Neural cell (in vitro differentiated cells): ENCODE results near the gene RLF. TPM values are rescaled to one million over a fixed set of nuclear protein-coding genes. Genes with fewer than 3 reads are reported as not detected.

ENCODE experiments used
- H2AFZ ChIP-seq: fragments of 200-600, 300-800 bp; sonication (generic), shearing (Covaris generic); 2 replicates; pipeline ENCODE4 v1.6.0; 2014; ENCODE audit warnings: low read depth, mild to moderate bottlenecking, antibody characterized with exemption, low read length, moderate library complexity
- H3F3A ChIP-seq: fragments of 200-600 bp; shearing (Covaris generic); 2 replicates; pipeline ENCODE4 v1.6.1; 2016; ENCODE audit warnings: mild to moderate bottlenecking, moderate library complexity, mixed read lengths, antibody characterized with exemption, low read length; ENCODE audit not compliant: insufficient read depth, poor library complexity, severe bottlenecking
- H3K27ac ChIP-seq: fragments of 200-600, 300-800 bp; sonication (generic), shearing (Covaris generic); 2 replicates; pipeline ENCODE4 v1.5.1; 2014; ENCODE audit warnings: mild to moderate bottlenecking, low read length, moderate library complexity
- H3K27me3 ChIP-seq: fragments of 300-800, 200-600 bp; sonication (generic), shearing (Covaris generic); 2 replicates; pipeline ENCODE4 v1.6.0; 2014; ENCODE audit warnings: mild to moderate bottlenecking, low read depth, low read length, moderate library complexity; ENCODE audit not compliant: insufficient read depth
- H3K36me3 ChIP-seq: fragments of 300-800, 200-600 bp; sonication (generic), shearing (Covaris generic); 2 replicates; pipeline ENCODE4 v1.5.1; 2014; ENCODE audit warnings: mild to moderate bottlenecking, antibody characterized with exemption, low read length, moderate library complexity; ENCODE audit not compliant: insufficient read depth
- H3K4me2 ChIP-seq: fragments of 300-800, 200-600 bp; sonication (generic), shearing (Covaris generic); 2 replicates; pipeline ENCODE4 v1.6.0; 2014; ENCODE audit warnings: mild to moderate bottlenecking, low read length
- H3K4me3 ChIP-seq: fragments of 300-800, 200-600 bp; sonication (generic), shearing (Covaris generic); 2 replicates; pipeline ENCODE4 v1.5.1; 2014; ENCODE audit warnings: mild to moderate bottlenecking, low read length, moderate library complexity
- H3K79me2 ChIP-seq: fragments of 200-600 bp; shearing (Covaris generic); replicated peaks from 2 replicates; pipeline ENCODE4 v1.6.0; 2014; ENCODE audit warnings: mild to moderate bottlenecking, low read length, moderate library complexity; ENCODE audit not compliant: insufficient read depth
- H3K9ac ChIP-seq: fragments of 300-800, 200-600 bp; sonication (generic), shearing (Covaris generic); 2 replicates; pipeline ENCODE4 v1.6.1; 2016; ENCODE audit warnings: mild to moderate bottlenecking, low read length, mixed read lengths
- H3K9me2 ChIP-seq: fragments of 200-600 bp; shearing (Covaris generic); 2 replicates; pipeline ENCODE4 v1.6.1; 2016; ENCODE audit warnings: mild to moderate bottlenecking, low read length, mixed read lengths; ENCODE audit not compliant: insufficient read depth
- H3K9me3 ChIP-seq: fragments of 200-600, 300-800 bp; sonication (generic), shearing (Covaris generic); 2 replicates; pipeline ENCODE4 v1.6.1; 2016; ENCODE audit warnings: mild to moderate bottlenecking, mixed run types, low read length, moderate library complexity, mixed read lengths
- H4K20me1 ChIP-seq: fragments of 200-600 bp; shearing (Covaris generic); 2 replicates; pipeline ENCODE4 v1.6.1; 2016; ENCODE audit warnings: mild to moderate bottlenecking, mixed run types; ENCODE audit not compliant: insufficient read depth
- CTCF ChIP-seq: fragments of 450-650 bp; IDR thresholded peaks from 2 replicates; pipeline ENCODE4 v1.5.1; 2014; ENCODE audit warnings: antibody characterized with exemption, mild to moderate bottlenecking, moderate library complexity; ENCODE audit not compliant: poor library complexity, severe bottlenecking
- EP300 ChIP-seq: fragments of 450-650 bp; conservative IDR thresholded peaks from 2 replicates; pipeline ENCODE4 v1.6.1; 2014; ENCODE audit warnings: antibody characterized with exemption, mild to moderate bottlenecking, moderate library complexity; ENCODE audit not compliant: poor library complexity, severe bottlenecking
- EZH2 ChIP-seq: fragments of 200-600, 300-800 bp; shearing (Covaris generic), sonication (generic); IDR thresholded peaks from 2 replicates; pipeline ENCODE4 v1.6.1; 2014; ENCODE audit warnings: antibody characterized with exemption, low read length, borderline replicate concordance, mild to moderate bottlenecking; ENCODE audit not compliant: insufficient read depth, poor library complexity, severe bottlenecking
- MXI1 ChIP-seq: fragments of 450-650 bp; conservative IDR thresholded peaks from 2 replicates; pipeline ENCODE4 v1.6.1; 2014; ENCODE audit warnings: antibody characterized with exemption, mild to moderate bottlenecking; ENCODE audit not compliant: poor library complexity, severe bottlenecking
- POLR2AphosphoS5 ChIP-seq: IDR thresholded peaks from 2 replicates; pipeline ENCODE4 v1.6.1; 2012
- RAD21 ChIP-seq: fragments of 450-650 bp; conservative IDR thresholded peaks from 2 replicates; pipeline ENCODE4 v1.6.1; 2014; ENCODE audit warnings: antibody characterized with exemption, mild to moderate bottlenecking, moderate library complexity
- SMC3 ChIP-seq: fragments of 450-650 bp; conservative IDR thresholded peaks from 2 replicates; pipeline ENCODE4 v1.6.1; 2014; ENCODE audit warnings: antibody characterized with exemption, mild to moderate bottlenecking, moderate library complexity; ENCODE audit not compliant: poor library complexity
- TAF1 ChIP-seq: IDR thresholded peaks from 2 replicates; pipeline ENCODE4 v1.6.1; 2012; ENCODE audit warnings: low read depth
- polyA plus RNA-seq: library from polyadenylated mRNA; depleted of rRNA; stranded (reverse); fragments of >200 nt; gene quantifications from 2 replicates; pipeline ENCODE4 v1.2.3, GENCODE V29; 2014
- TF ChIP-seq, protein P1 (sequence below): IDR thresholded peaks from 2 replicates; pipeline ENCODE4 v1.6.1; 2012; ENCODE audit warnings: borderline replicate concordance

The RLF gene
- polyA plus RNA-seq, 1 donor from 2014 or later: 23.4 TPM

GRCh38 chr1:40232444-40232843 is 71.3 kb downstream of the RLF start:
- Histone ChIP-seq H3F3A (no peaks in the 10 kb centered on the region), H2AFZ (no peak overlapping the region), H3K4me2 (no peak overlapping the region), H3K9me2 (no peaks in the 10 kb centered on the region), H3K79me2 (no peaks in the 10 kb centered on the region), H3K27me3 (no peaks in the 10 kb centered on the region), H3K27ac (no peak overlapping the region), H3K4me3 (no peak overlapping the region), H3K36me3 (peaks cover 13% of the 10 kb centered on the region), H4K20me1 (no peaks in the 10 kb centered on the region), H3K9ac (no peak overlapping the region), H3K9me3 (no peaks in the 10 kb centered on the region)
- no peak for TF ChIP-seq TAF1
- TF ChIP-seq RAD21: no peak
- TF ChIP-seq EZH2: no peak
- no peak for TF ChIP-seq POLR2AphosphoS5
- TF ChIP-seq EP300: no peak
- TF ChIP-seq SMC3: no peak
- TF ChIP-seq MXI1: no peak
- TF ChIP-seq, protein P1, sequence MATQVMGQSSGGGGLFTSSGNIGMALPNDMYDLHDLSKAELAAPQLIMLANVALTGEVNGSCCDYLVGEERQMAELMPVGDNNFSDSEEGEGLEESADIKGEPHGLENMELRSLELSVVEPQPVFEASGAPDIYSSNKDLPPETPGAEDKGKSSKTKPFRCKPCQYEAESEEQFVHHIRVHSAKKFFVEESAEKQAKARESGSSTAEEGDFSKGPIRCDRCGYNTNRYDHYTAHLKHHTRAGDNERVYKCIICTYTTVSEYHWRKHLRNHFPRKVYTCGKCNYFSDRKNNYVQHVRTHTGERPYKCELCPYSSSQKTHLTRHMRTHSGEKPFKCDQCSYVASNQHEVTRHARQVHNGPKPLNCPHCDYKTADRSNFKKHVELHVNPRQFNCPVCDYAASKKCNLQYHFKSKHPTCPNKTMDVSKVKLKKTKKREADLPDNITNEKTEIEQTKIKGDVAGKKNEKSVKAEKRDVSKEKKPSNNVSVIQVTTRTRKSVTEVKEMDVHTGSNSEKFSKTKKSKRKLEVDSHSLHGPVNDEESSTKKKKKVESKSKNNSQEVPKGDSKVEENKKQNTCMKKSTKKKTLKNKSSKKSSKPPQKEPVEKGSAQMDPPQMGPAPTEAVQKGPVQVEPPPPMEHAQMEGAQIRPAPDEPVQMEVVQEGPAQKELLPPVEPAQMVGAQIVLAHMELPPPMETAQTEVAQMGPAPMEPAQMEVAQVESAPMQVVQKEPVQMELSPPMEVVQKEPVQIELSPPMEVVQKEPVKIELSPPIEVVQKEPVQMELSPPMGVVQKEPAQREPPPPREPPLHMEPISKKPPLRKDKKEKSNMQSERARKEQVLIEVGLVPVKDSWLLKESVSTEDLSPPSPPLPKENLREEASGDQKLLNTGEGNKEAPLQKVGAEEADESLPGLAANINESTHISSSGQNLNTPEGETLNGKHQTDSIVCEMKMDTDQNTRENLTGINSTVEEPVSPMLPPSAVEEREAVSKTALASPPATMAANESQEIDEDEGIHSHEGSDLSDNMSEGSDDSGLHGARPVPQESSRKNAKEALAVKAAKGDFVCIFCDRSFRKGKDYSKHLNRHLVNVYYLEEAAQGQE: no peak
- no peak for TF ChIP-seq CTCF

DNA sequence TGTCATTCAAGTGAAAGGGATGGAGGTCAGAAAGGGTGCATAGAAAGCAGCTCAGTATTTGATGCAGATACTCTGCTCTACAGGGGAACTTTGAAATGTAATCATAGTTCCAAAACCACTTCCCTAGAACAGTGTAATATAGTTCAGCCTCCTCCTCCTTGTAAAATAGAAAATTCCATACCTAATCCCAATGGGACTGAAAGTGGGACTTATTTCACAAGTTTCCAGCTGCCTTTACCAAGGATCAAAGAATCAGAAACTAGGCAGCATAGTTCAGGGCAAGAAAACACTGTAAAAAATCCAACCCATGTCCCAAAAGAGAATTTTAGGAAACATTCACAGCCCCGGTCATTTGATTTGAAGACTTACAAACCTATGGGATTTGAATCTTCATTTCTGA is 78.4 kb downstream of the RLF start:
- no peak overlapping the region for H3K4me3 ChIP-seq
- H4K20me1 ChIP-seq: no peaks in the 10 kb centered on the region
- no peaks in the 10 kb centered on the region for H3F3A ChIP-seq
- TF ChIP-seq CTCF (no peak), SMC3 (no peak), EP300 (no peak), TAF1 (no peak), EZH2 (no peak), MXI1 (no peak), RAD21 (no peak), POLR2AphosphoS5 (no peak)
- TF ChIP-seq, protein P1: no peak
- no peaks in the 10 kb centered on the region for H3K27me3 ChIP-seq
- peaks cover 21% of the 10 kb centered on the region for H3K36me3 ChIP-seq
- H3K9ac ChIP-seq: no peak overlapping the region
- no peaks in the 10 kb centered on the region for H3K9me3 ChIP-seq
- H2AFZ ChIP-seq: no peak overlapping the region
- no peak overlapping the region for H3K27ac ChIP-seq
- no peaks in the 10 kb centered on the region for H3K9me2 ChIP-seq
- H3K4me2 ChIP-seq: no peak overlapping the region
- no peaks in the 10 kb centered on the region for H3K79me2 ChIP-seq
